ENCODE data around the gene MYO1C. TPM values are rescaled to one million over a fixed set of nuclear protein-coding genes. Genes with fewer than 3 reads are reported as not detected.

MYO1C gene
- total and polyA plus RNA-seq, 10 donors = 14.6 to 135 (median 58.5) TPM

GRCh38 chr17:1522626-1523025 lies 30.1 kb upstream of the MYO1C start:
- peaks cover 2 to 10% (median 4%) of the 10 kb centered on the region in 6 donors for H3K4me1 ChIP-seq
- no peak for DNase-seq
- H3K36me3 ChIP-seq = peaks cover 0 to 97% (median 32%) of the 10 kb centered on the region in 6 donors
- TF ChIP-seq POLR2AphosphoS5 (IDR thresholded peaks at IDR 0.05) (no peak), POLR2A (IDR thresholded peaks at IDR 0.05) (no peak), CTCF (IDR thresholded peaks at IDR 0.05 in 8 of 11, conservative IDR thresholded peaks at IDR 0.05 in 3 of 11) (no peak)
- 86 to 94% (median 88%) methylated on average over 3 to 5 of the region's 5 CpGs for WGBS, 5 donors
- no peak overlapping the region for H3K27ac ChIP-seq
- no peak overlapping the region for H3K4me3 ChIP-seq
- intact Hi-C loops (cut with DNase I; ENCODE audit: low total_unique reads) = no loop called here
- no peaks in the 10 kb centered on the region for H3K9me3 ChIP-seq
- H3K27me3 ChIP-seq (replicated peaks in 1 of 7) = no peaks in the 10 kb centered on the region

- Histone ChIP-seq H3K27ac (peak overlapping the region in 1 of 8 donors; percentile 11), H3K36me3 (peaks cover 0 to 82% (median 28%) of the 10 kb centered on the region in 6 donors), H3K4me1 (peaks cover 7 to 18% (median 8%) of the 10 kb centered on the region in 6 donors), H3K9me3 (no peaks in the 10 kb centered on the region), H3K27me3 (replicated peaks in 1 of 7) (no peaks in the 10 kb centered on the region), H3K4me3 (no peak overlapping the region)
- WGBS, 5 donors = 89 to 94% (median 91%) methylated on average over 10 of the region's 10 CpGs
- intact Hi-C loops (cut with DNase I; ENCODE audit: low total_unique reads) = no loop called here
- DNase-seq = no peak
- TF ChIP-seq POLR2AphosphoS5 (IDR thresholded peaks at IDR 0.05) = no peak
- no peak for TF ChIP-seq CTCF (IDR thresholded peaks at IDR 0.05 in 8 of 11, conservative IDR thresholded peaks at IDR 0.05 in 3 of 11)
- no peak for TF ChIP-seq POLR2A (IDR thresholded peaks at IDR 0.05)
Observed at GRCh38 chr17:1521086-1521640, 28.7 kb upstream of the MYO1C start.

- DNase-seq = no peak
- intact Hi-C loops (cut with DNase I; ENCODE audit: low total_unique reads) = loop anchor here (5.0 to 10.0 kb wide), 2 partner anchors 55 to 157 kb away; no protein-coding TSS in a partner anchor
- Histone ChIP-seq H3K27me3 (replicated peaks in 1 of 7) (no peaks in the 10 kb centered on the region), H3K4me3 (no peak overlapping the region), H3K27ac (no peak overlapping the region), H3K9me3 (no peaks in the 10 kb centered on the region), H3K4me1 (peaks cover 16 to 33% (median 22%) of the 10 kb centered on the region in 6 donors), H3K36me3 (peaks cover 0 to 68% (median 18%) of the 10 kb centered on the region in 6 donors)
- TF ChIP-seq POLR2A (IDR thresholded peaks at IDR 0.05) = no peak
- no peak for TF ChIP-seq CTCF (IDR thresholded peaks at IDR 0.05 in 8 of 11, conservative IDR thresholded peaks at IDR 0.05 in 3 of 11)
- no peak for TF ChIP-seq POLR2AphosphoS5 (IDR thresholded peaks at IDR 0.05)
- WGBS, 5 donors = 87 to 95% (median 89%) methylated on average over 7 of the region's 7 CpGs
Observed at GRCh38 chr17:1519678-1520077, 27.2 kb upstream of the MYO1C start.

- H3K27ac ChIP-seq = peak overlapping the region in 1 of 8 donors; percentile 95
- intact Hi-C loops (cut with DNase I; ENCODE audit: low total_unique reads) = loop anchor here (5.0 to 10.0 kb wide), 2 partner anchors 54 to 156 kb away; no protein-coding TSS in a partner anchor
Observed at GRCh38 chr17:1518410-1518809, 25.9 kb upstream of the MYO1C start.

More at GRCh38 chr17:1518410-1518809, 25.9 kb upstream of the MYO1C start:
- peaks cover 0 to 65% (median 18%) of the 10 kb centered on the region in 6 donors for H3K36me3 ChIP-seq
- H3K4me3 ChIP-seq = no peak overlapping the region
- DNase-seq = no peak
- TF ChIP-seq POLR2AphosphoS5 (IDR thresholded peaks at IDR 0.05) (no peak), POLR2A (IDR thresholded peaks at IDR 0.05) (no peak), CTCF (IDR thresholded peaks at IDR 0.05 in 8 of 11, conservative IDR thresholded peaks at IDR 0.05 in 3 of 11) (no peak)
- H3K27me3 ChIP-seq (replicated peaks in 1 of 7) = no peaks in the 10 kb centered on the region
- WGBS, 5 donors = 65 to 81% (median 75%) methylated on average over 2 of the region's 2 CpGs
- H3K9me3 ChIP-seq = no peaks in the 10 kb centered on the region
- H3K4me1 ChIP-seq = peaks cover 16 to 46% (median 28%) of the 10 kb centered on the region in 6 donors

Data from spleen (tissue), 11 donors.